B cell (primary cell): Measurements from ENCODE around the gene AMFR. TPM values are rescaled to one million over a fixed set of nuclear protein-coding genes. Genes with fewer than 3 reads are reported as not detected.

ENCODE experiments used
- ATAC-seq: fragments of 200-7000 bp; cut with Tn5 transposase; one replicate; pipeline ENCODE4 v1.10.0; 2021; ENCODE audit warnings: low read depth, mild to moderate bottlenecking, moderate number of reproducible peaks, moderate library complexity
- CTCF ChIA-PET: fragments of 350-600 bp; sonication (Branson Sonifier 250); formaldehyde crosslinking; loops from one replicate; lab custom pipeline; 2021; ENCODE audit warnings: antibody characterized with exemption, inconsistent platforms; lab: Charles Lee
- POLR2A ChIA-PET: fragments of 350-600 bp; sonication (Branson Sonifier 250); formaldehyde crosslinking; loops from one replicate; lab custom pipeline; 2021; ENCODE audit warnings: antibody characterized with exemption; lab: Charles Lee
- DNase-seq: peaks from one replicate; pipeline ENCODE4 v3.0.0; 2013
- H2AFZ ChIP-seq: 2 replicates; pipeline ENCODE4 v1.6.1; 2012; ENCODE audit warnings: mild to moderate bottlenecking, low read depth, low read length; ENCODE audit not compliant: insufficient read depth, poor library complexity, severe bottlenecking
- H3K27ac ChIP-seq, 2 donors: 1 replicate in 1 of 2; 2 replicates in 1 of 2; pipeline ENCODE4 v1.5.1; 2012 to 2013; ENCODE audit warnings: low read length in 2 of 2, mild to moderate bottlenecking in 2 of 2, moderate library complexity in 1 of 2
- H3K27me3 ChIP-seq, 4 experiments: fragments of 200-600 bp in 1 of 4; sonication (generic) in 1 of 4; replicated peaks in 1 of 4; 1 replicate in 2 of 4; 2 replicates in 2 of 4; pipeline versions ENCODE4 v1.6.1 to v1.7.0; 2013 to 2016; ENCODE audit warnings: low read length in 3 of 4, mild to moderate bottlenecking in 2 of 4, mixed read lengths in 1 of 4, moderate library complexity in 1 of 4; ENCODE audit not compliant: insufficient read depth in 4 of 4, control insufficient read depth in 3 of 4; ENCODE audit errors: control extremely low read depth in 1 of 4
- H3K36me3 ChIP-seq, 2 experiments: replicated peaks in 1 of 2; 1 replicate in 1 of 2; 2 replicates in 1 of 2; pipeline versions ENCODE4 v1.6.1 to v1.7.1; 2013; ENCODE audit warnings: low read length in 1 of 2; ENCODE audit not compliant: insufficient read depth in 2 of 2, control insufficient read depth in 1 of 2; ENCODE audit errors: control extremely low read depth in 1 of 2, extremely low read depth in 1 of 2
- H3K4me1 ChIP-seq, 2 donors: fragments of 200-600 bp in 1 of 2; sonication (generic) in 1 of 2; 1 replicate in 1 of 2; 2 replicates in 1 of 2; pipeline versions ENCODE4 v1.5.1 to v1.6.1; 2013 to 2017; ENCODE audit warnings: low read length in 2 of 2; ENCODE audit not compliant: control insufficient read depth in 2 of 2, insufficient read depth in 2 of 2
- H3K4me2 ChIP-seq: replicated peaks from 2 replicates; pipeline ENCODE3; 2012; ENCODE audit warnings: mild to moderate bottlenecking, low read depth, low read length; ENCODE audit not compliant: poor library complexity, severe bottlenecking
- H3K4me3 ChIP-seq, 5 experiments: fragments of 200-600 bp in 1 of 5; sonication (generic) in 1 of 5; 1 replicate in 3 of 5; 2 replicates in 2 of 5; pipeline versions ENCODE4 v1.5.1 to v1.7.0; 2011 to 2016; ENCODE audit warnings: low read length in 4 of 5, mild to moderate bottlenecking in 4 of 5, low read depth in 2 of 5, control low read depth in 1 of 5, moderate library complexity in 1 of 5; ENCODE audit not compliant: insufficient read depth in 1 of 5; ENCODE audit errors: control extremely low read depth in 1 of 5, extremely low read depth in 1 of 5
- H3K79me2 ChIP-seq: fragments of 200-600 bp; sonication (generic); one replicate; pipeline ENCODE4 v1.6.0; 2016; ENCODE audit warnings: low read length; ENCODE audit not compliant: control insufficient read depth, insufficient read depth
- H3K9ac ChIP-seq: fragments of 200-600 bp; sonication (generic); 2 replicates; pipeline ENCODE4 v1.6.1; 2017; ENCODE audit warnings: mild to moderate bottlenecking, low read length, moderate library complexity
- H3K9me3 ChIP-seq, 3 donors: one replicate each; pipeline versions ENCODE4 v1.6.1 to v1.7.1; 2013; ENCODE audit warnings: low read length in 2 of 3; ENCODE audit not compliant: control insufficient read depth in 2 of 3, insufficient read depth in 1 of 3; ENCODE audit errors: control extremely low read depth in 1 of 3
- H4K20me1 ChIP-seq: 2 replicates; pipeline ENCODE4 v1.6.0; 2012; ENCODE audit warnings: mild to moderate bottlenecking, low read length; ENCODE audit not compliant: insufficient read depth, control insufficient read depth, poor library complexity, severe bottlenecking
- H3K27ac Mint-ChIP-seq: one replicate; pipeline ENCODE4 v1.8.0; 2021; ENCODE audit warnings: mixed read lengths
- H3K27me3 Mint-ChIP-seq: one replicate; pipeline ENCODE4 v1.8.0; 2021; ENCODE audit warnings: mixed read lengths
- H3K4me1 Mint-ChIP-seq: one replicate; pipeline ENCODE4 v1.8.0; 2021; ENCODE audit warnings: mixed read lengths
- H3K4me3 Mint-ChIP-seq: one replicate; pipeline ENCODE4 v1.8.0; 2021; ENCODE audit warnings: mixed read lengths
- H3K9me3 Mint-ChIP-seq: one replicate; pipeline ENCODE4 v1.8.0; 2022; ENCODE audit warnings: mixed read lengths; ENCODE audit not compliant: insufficient read depth
- EZH2 ChIP-seq: IDR thresholded peaks from 2 replicates; pipeline ENCODE4 v1.6.1; 2012; ENCODE audit warnings: borderline replicate concordance, low read depth, mild to moderate bottlenecking, moderate library complexity, low read length; ENCODE audit not compliant: insufficient read depth, poor library complexity, severe bottlenecking
- WGBS: methylation state at CpG from one replicate; pipeline ENCODE4 v1.1.5; 2013; ENCODE audit warnings: missing lambda C conversion rate; ENCODE audit not compliant: insufficient coverage; 5-methylcytosine and 5-hydroxymethylcytosine counted together
- intact Hi-C: fragments of 100-400 bp; cut with micrococcal nuclease; formaldehyde crosslinking; loops from one replicate; pipeline ENCODE4 v1.10.0; 2022
- polyA plus RNA-seq: library from polyadenylated mRNA; depleted of rRNA; stranded (reverse); fragments of >200 nt; gene quantifications from 2 replicates; pipeline ENCODE4 v1.2.3, GENCODE V29; 2012
- total RNA-seq, 2 donors: library from RNA; stranded (reverse); fragments of 120-200 nt in 1 of 2; gene quantifications; 1 replicate in 1 of 2; 2 replicates in 1 of 2; pipeline versions ENCODE4 v1.2.3 to v1.2.4, GENCODE V29; 2013 to 2022
- TF ChIP-seq, protein P1 (sequence below): fragments of 200-600 bp; IDR thresholded peaks from one replicate; pipeline ENCODE4 v1.8.0; 2022; ENCODE audit warnings: antibody characterized with exemption, mild to moderate bottlenecking

The AMFR gene
- total and polyA plus RNA-seq, 2 donors (not counting 1 experiment from before 2014, with no cell fraction given), result 118 to 225 TPM

DNA sequence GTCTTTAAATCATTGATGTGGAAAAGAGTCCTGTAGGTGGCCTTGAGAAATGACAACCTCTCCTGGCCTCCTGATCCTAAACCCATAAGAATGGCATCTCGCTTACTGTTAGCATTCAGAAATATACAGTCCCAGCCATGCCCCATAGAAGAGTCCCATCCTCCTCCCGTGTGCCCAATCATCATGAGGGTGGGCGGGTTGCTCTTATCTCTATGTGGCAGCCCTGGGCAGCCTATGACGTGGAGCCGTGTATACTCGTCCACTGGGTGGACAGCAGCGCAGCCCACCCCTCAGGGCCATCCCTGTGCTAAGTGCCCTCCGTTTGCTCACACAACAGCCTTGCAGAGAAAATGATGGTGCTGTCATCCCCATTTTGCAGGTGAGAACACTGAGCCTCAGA is 105.3 kb downstream of the AMFR start:
- Mint-ChIP-seq H3K4me3 (no peak overlapping the region), H3K9me3 (no peaks in the 10 kb centered on the region), H3K4me1 (peaks cover 13% of the 10 kb centered on the region), H3K27me3 (peaks cover 9% of the 10 kb centered on the region), H3K27ac (no peak overlapping the region)
- 96% methylated on average over 8 of the region's 8 CpGs for WGBS
- H4K20me1 ChIP-seq, result no peaks in the 10 kb centered on the region
- TF ChIP-seq, protein P1, sequence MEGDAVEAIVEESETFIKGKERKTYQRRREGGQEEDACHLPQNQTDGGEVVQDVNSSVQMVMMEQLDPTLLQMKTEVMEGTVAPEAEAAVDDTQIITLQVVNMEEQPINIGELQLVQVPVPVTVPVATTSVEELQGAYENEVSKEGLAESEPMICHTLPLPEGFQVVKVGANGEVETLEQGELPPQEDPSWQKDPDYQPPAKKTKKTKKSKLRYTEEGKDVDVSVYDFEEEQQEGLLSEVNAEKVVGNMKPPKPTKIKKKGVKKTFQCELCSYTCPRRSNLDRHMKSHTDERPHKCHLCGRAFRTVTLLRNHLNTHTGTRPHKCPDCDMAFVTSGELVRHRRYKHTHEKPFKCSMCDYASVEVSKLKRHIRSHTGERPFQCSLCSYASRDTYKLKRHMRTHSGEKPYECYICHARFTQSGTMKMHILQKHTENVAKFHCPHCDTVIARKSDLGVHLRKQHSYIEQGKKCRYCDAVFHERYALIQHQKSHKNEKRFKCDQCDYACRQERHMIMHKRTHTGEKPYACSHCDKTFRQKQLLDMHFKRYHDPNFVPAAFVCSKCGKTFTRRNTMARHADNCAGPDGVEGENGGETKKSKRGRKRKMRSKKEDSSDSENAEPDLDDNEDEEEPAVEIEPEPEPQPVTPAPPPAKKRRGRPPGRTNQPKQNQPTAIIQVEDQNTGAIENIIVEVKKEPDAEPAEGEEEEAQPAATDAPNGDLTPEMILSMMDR, result no peak
- ATAC-seq (no peak), DNase-seq (no peak)
- H3K27ac ChIP-seq, result no peak overlapping the region
- peaks cover 0 to 4% (median 0%) of the 10 kb centered on the region in 3 donors for H3K9me3 ChIP-seq
- ChIA-PET POLR2A (no interaction called here), CTCF (interaction anchor here (0.5 to 8.8 kb wide), 5 partner anchors 13 to 1000 kb away, joined by 5 to 156 read pairs (median 16); no protein-coding TSS in a partner anchor)
- no peak overlapping the region for H3K4me3 ChIP-seq
- no peak overlapping the region for H3K4me2 ChIP-seq
- H3K27me3 ChIP-seq, result peaks cover 0 to 5% (median 0%) of the 10 kb centered on the region in 4 experiments
- H3K79me2 ChIP-seq, result no peaks in the 10 kb centered on the region
- no peak overlapping the region for H2AFZ ChIP-seq
- H3K36me3 ChIP-seq, result no peaks in the 10 kb centered on the region
- H3K9ac ChIP-seq, result no peak overlapping the region
- peaks cover 3 to 11% of the 10 kb centered on the region in 2 donors for H3K4me1 ChIP-seq
- intact Hi-C loops, result no loop called here

DNA sequence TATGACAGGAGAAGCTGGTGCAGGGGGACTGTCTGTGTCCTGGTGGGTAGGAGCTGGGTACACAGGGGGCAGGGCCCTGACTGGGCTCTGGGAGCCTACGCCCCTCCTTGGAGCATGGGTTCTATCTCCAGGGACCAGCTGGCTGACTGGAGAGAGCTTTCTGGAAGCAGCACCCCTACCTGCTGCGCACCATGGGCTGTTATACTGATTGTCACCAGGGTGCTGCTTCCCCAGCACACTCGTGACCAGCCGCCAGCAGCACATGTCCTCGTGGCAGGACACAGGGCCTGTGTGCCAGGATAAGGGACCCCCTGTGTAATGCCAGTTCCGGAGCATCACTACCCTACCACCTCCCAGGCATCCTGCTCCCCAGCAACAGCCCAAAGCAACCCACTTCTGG is 106.0 kb downstream of the AMFR start:
- Mint-ChIP-seq H3K27ac (no peak overlapping the region), H3K4me3 (no peak overlapping the region), H3K4me1 (peaks cover 13% of the 10 kb centered on the region), H3K9me3 (no peaks in the 10 kb centered on the region), H3K27me3 (peaks cover 9% of the 10 kb centered on the region)
- no peak for TF ChIP-seq EZH2
- no peaks in the 10 kb centered on the region for H3K36me3 ChIP-seq
- no peak overlapping the region for H3K4me3 ChIP-seq
- no peak overlapping the region for H2AFZ ChIP-seq
- H3K9ac ChIP-seq, result no peak overlapping the region
- peaks cover 0 to 4% (median 0%) of the 10 kb centered on the region in 3 donors for H3K9me3 ChIP-seq
- WGBS, result 92% methylated on average over 6 of the region's 6 CpGs
- ATAC-seq, result no peak
- H3K27ac ChIP-seq, result no peak overlapping the region
- ChIA-PET CTCF (interaction anchor here (0.5 to 8.8 kb wide), 11 partner anchors 13 to 863 kb away, joined by 3 to 156 read pairs (median 7); no protein-coding TSS in a partner anchor), POLR2A (no interaction called here)
- intact Hi-C loops, result loop anchor here (5.0 kb wide), 2 partner anchors 117 to 383 kb away; no protein-coding TSS in a partner anchor
- H3K27me3 ChIP-seq, result peaks cover 0 to 5% (median 0%) of the 10 kb centered on the region in 4 experiments
- H3K79me2 ChIP-seq, result no peaks in the 10 kb centered on the region
- peaks cover 3 to 11% of the 10 kb centered on the region in 2 donors for H3K4me1 ChIP-seq
- no peaks in the 10 kb centered on the region for H4K20me1 ChIP-seq
- H3K4me2 ChIP-seq, result no peak overlapping the region
- no peak for DNase-seq
